GM12878 (cell line): ENCODE results near the gene MPHOSPH8.

Experiments used
- ATF3 ChIP-seq: IDR thresholded peaks from 2 replicates; pipeline ENCODE4 v1.6.1; 2011; ENCODE audit warnings: low read depth, mild to moderate bottlenecking, low read length, moderate library complexity, borderline replicate concordance; ENCODE audit errors: extremely low read depth
- CBX3 ChIP-seq: fragments of 200-600 bp; sonication (generic); IDR thresholded peaks from 2 replicates; pipeline ENCODE4 v1.6.1; 2016; ENCODE audit warnings: low read depth, borderline replicate concordance
- REST ChIP-seq: IDR thresholded peaks from 2 replicates; pipeline ENCODE4 v1.6.1; 2012; ENCODE audit warnings: mild to moderate bottlenecking, low read depth, low read length
- TCF7 ChIP-seq: IDR thresholded peaks from 2 replicates; pipeline ENCODE4 v1.6.1; 2014; ENCODE audit warnings: antibody characterized with exemption, borderline replicate concordance
- YBX1 ChIP-seq: fragments of 450-650 bp; IDR thresholded peaks from 2 replicates; pipeline ENCODE4 v1.6.1; 2016; ENCODE audit warnings: antibody characterized with exemption
- YY1 ChIP-seq: IDR thresholded peaks from 2 replicates; pipeline ENCODE4 v1.6.1; 2011; ENCODE audit warnings: low read depth, mild to moderate bottlenecking, low read length
- TF ChIP-seq, protein P1 (sequence below), 3 experiments: IDR thresholded peaks in 2 of 3; conservative IDR thresholded peaks in 1 of 3; 2 replicates each; pipeline ENCODE4 v1.5.1; 2011; ENCODE audit warnings: low read depth in 3 of 3, low read length in 3 of 3, mild to moderate bottlenecking in 3 of 3, control low read depth in 2 of 3, moderate library complexity in 2 of 3, inconsistent platforms in 1 of 3, mixed read lengths in 1 of 3; ENCODE audit not compliant: control insufficient read depth in 2 of 3, insufficient read depth in 1 of 3; ENCODE audit errors: extremely low read depth in 1 of 3

GRCh38 chr13:19589312-19589711 is 44.1 kb upstream of the MPHOSPH8 start:
- TF ChIP-seq CBX3 (no peak), YY1 (no peak), REST (no peak), TCF7 (no peak), ATF3 (no peak), YBX1 (no peak)
- TF ChIP-seq, protein P1, sequence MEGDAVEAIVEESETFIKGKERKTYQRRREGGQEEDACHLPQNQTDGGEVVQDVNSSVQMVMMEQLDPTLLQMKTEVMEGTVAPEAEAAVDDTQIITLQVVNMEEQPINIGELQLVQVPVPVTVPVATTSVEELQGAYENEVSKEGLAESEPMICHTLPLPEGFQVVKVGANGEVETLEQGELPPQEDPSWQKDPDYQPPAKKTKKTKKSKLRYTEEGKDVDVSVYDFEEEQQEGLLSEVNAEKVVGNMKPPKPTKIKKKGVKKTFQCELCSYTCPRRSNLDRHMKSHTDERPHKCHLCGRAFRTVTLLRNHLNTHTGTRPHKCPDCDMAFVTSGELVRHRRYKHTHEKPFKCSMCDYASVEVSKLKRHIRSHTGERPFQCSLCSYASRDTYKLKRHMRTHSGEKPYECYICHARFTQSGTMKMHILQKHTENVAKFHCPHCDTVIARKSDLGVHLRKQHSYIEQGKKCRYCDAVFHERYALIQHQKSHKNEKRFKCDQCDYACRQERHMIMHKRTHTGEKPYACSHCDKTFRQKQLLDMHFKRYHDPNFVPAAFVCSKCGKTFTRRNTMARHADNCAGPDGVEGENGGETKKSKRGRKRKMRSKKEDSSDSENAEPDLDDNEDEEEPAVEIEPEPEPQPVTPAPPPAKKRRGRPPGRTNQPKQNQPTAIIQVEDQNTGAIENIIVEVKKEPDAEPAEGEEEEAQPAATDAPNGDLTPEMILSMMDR (IDR thresholded peaks at IDR 0.05 in 2 of 3, conservative IDR thresholded peaks at IDR 0.05 in 1 of 3; ENCODE audit: control insufficient read depth in 2 of 3, extremely low read depth in 1 of 3, insufficient read depth in 1 of 3, low read depth in 3 of 3, low read length in 3 of 3) = no peak
